GM04503 (cell line): ENCODE data around the gene USP22.

Experiments used
- DNase-seq: peaks from one replicate; pipeline ENCODE4 v3.0.0-alpha.2; 2012; ENCODE audit warnings: low read depth

Gene USP22

GRCh38 chr17:20999841-21000532 lies 42.8 kb downstream of the USP22 start:
- no peak for DNase-seq

- no peak for DNase-seq
These were observed 43.7 kb downstream of the USP22 start for GRCh38 chr17:20999044-20999573.

- no peak for DNase-seq
These were observed 44.2 kb downstream of the USP22 start for GRCh38 chr17:20998571-20999043.

DNA sequence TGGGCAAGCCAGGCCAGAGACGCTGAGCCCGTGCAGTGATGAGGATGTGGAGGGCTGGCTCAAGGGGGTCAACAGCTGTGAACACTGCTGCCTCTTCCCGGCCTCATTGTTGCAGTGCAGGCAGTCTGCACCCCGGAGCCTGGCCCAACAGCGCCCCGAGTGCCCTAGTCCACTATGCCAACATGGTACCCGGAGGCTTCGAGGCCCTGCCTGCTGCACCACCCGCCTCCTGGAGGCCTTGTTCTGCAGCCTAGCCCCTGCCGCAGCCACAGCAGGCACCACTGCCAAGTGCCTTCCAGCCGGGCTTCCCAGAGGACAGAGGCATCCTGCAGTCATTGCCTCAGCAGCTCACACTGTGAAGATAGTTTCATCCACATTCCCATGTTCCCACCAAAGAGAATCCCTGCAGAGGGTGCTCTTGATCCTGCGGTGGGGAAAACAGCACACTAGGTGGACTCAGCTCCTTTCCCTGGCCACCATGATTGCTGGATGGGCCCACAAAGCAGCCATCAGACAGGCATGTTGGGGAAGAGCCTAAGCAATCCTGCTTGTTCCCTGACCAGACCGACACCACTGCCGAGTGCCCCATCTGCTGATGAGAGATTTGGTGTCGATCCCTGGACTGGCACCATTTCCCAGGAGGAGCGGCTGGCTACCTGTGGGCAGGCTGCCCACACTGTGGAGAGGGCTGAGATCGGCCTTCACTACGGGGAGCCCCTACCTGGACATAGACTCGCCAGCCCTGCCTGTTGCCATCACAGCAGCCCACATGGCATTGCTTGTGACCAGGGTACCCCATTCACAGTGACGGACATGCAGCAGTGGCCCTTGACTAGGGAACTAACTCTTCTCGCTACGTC lies 44.9 kb downstream of the USP22 start:
- DNase-seq, result no peak

GRCh38 chr17:20996724-20997615 lies 45.8 kb downstream of the USP22 start:
- DNase-seq, result no peak

- no peak for DNase-seq
These were observed 46.7 kb downstream of the USP22 start for GRCh38 chr17:20995873-20996723.

- DNase-seq, result no peak
These were observed 47.5 kb downstream of the USP22 start for GRCh38 chr17:20995164-20995872.

DNA sequence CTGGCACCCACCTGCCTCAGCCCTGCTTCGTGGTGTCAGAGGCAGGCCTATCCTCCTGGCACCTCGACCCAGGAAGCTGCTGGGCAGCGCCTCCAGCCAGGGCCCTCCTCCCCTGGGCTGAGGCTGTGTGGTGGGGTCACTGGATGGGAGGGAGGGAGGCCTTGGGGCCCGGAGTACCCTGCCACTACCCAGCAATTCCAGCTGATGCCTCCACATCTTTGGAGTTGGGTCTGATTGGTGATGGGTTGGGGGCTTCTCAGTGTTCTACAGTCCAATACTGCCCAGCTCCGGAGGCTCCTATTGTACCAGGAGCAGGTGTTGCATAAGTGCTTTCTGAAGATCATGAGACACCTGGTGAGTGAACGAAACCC lies 48.0 kb downstream of the USP22 start:
- no peak for DNase-seq

DNA sequence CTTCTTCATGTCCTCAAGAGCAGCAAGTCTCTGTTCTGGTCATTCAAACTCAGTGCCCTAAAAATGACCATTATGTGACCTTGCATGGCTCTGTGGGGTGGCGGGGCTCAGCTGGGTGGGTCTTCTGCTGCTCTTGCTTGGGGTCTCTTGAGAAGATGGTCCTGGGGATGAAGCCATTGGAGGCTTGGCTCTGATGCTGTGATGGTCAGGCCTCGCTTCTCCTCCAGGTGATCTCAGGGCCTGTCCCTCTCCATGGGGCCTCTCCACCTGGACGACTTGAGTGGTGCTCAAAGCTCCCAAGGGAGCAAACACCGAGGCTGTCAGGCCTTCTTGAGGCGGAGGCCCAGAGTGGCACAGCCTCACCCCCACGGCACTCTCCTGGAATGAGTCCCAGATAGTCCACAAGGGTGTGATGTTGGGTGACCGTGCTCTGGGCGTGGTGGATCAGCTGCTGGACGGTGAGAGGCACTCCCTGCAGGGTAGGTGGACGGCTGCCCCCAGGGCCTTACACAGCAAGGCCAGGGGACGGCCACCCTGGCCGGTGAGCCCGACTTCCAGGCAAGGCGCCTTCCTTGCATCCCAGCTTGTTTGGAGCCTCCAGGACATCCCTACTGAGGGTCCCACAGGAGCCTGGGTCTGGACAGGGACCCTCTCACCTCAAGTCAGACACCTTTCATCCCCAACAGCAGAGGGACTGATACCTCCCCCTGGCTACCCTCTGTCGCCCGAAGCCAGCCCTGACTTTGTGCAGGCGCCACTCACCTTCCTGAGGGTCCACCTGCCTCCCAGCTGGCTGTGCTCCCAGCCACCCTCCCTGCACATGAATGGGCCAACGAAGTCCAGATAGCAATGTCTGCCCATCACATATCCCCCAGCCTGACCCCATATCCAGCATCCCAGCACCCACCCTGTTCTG lies 48.7 kb downstream of the USP22 start:
- DNase-seq, result no peak

DNA sequence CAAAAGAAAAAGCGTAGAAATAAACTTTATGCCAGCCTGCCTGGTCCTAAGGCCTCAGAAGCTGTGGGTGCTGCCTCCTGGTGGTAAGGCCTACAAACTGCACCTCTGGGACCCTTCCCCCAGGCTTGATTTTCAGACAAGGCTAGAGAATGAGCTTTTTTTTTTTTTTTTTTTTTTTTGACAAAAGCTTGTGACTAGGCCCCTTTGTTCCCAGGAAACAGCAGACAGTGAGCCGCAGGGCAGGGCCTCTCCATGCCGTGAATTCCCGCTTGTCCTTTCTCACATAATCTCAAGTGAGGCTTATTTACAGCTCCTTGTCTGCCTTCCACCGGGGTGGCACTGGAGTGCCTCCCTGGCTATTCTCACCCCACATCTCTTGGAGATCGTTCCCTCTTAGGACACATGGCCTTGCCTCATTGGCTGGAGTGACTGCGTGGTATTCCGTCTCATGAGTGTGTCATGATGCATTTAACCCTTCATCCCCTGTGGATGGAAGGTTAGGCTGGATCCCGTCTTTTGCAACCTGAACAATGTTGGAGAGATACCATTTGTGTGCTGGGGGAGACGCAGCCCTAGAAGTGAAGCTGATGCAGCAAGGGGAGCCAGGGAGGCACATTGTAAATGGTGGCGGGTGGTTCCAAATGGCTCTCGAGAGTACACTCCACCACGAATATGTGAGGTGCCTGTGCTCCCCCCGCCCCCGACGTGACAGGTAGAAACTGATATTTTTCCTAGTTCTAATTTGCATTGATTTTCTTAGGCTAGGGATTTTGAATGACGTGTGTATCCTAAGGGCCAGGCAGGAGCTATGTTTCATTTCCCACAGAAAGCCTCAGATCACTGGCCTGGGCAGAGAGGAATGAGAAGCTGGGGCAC lies 49.6 kb downstream of the USP22 start:
- DNase-seq, result no peak

GRCh38 chr17:20992416-20992815 lies 50.4 kb downstream of the USP22 start:
- no peak for DNase-seq

DNA sequence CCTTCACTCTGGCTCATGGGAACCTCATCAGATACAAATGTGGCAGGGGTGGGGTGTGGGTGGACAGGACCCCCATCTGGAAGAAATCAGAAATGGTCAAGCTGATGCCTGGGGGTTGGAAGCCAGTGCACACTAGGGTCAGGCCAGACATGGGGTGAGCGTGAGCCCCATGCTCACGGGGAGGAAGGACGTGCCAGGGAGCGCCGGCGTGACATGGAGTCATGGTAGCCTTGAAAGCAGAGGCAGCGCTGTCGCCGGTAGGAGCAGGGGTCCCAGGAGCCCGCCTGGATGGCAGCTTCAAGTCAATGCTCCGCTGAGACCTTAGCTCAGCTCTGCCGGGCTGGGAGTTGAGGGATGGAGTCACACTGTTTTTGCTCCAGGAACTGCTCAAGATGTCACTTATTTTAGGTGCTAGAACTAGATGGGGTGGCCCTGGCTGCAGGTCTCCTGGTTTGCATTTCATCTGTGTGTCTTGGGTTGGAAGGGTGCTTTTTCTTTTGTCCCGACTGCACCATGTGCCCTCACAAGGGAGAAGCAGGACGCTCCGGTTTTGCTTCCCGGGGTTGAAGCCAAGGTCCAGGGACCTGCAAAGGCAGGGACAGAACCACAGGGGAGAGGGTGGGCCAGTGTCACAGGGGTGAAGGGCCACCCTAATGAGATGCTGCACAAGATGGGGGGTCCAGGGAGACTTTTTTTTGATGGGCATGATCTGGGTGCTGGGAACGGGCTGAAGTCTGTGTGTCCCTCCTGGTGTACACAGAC lies 51.4 kb downstream of the USP22 start:
- no peak for DNase-seq

GRCh38 chr17:20989991-20990855 lies 52.6 kb downstream of the USP22 start:
- DNase-seq, result no peak

DNA sequence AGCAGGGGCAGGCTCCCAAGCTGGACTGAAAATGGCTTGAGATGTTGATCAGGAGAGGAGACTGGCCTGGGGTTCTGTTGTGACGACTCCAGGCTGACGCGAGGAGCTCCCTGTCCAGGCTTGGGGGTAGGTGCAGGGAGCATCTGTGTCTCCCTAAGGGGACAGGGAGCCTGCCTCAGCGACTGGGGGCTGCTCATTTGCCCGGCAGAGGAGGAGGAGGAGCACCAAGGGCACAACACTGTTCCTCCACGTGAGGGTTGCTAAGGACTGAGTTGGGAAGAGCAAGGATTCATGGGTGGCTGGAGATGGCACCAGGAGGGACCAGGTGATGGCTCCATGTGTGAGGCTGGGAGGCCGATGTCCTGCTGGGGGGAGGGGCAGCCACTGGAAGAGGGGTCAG lies 53.3 kb downstream of the USP22 start:
- DNase-seq, result no peak

DNA sequence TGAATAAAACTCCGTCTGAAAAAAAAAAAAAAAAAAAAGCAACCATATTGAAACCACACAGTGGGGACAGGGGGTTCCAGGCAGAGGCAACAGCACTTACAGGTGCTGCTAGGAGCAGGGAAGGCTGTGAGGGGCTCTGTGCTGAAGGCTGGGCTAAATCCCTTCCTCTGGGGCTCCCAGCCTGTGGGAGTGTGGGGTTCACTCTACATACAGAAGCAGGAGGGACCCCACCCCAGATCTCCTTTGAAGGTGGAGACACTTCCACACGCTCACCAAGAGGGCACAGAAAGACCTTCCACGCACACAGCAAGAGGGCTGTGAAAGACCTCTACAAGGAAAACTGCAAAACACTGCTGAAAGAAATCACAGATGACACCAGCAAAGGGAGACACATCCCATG lies 53.9 kb downstream of the USP22 start:
- DNase-seq, result no peak

DNA sequence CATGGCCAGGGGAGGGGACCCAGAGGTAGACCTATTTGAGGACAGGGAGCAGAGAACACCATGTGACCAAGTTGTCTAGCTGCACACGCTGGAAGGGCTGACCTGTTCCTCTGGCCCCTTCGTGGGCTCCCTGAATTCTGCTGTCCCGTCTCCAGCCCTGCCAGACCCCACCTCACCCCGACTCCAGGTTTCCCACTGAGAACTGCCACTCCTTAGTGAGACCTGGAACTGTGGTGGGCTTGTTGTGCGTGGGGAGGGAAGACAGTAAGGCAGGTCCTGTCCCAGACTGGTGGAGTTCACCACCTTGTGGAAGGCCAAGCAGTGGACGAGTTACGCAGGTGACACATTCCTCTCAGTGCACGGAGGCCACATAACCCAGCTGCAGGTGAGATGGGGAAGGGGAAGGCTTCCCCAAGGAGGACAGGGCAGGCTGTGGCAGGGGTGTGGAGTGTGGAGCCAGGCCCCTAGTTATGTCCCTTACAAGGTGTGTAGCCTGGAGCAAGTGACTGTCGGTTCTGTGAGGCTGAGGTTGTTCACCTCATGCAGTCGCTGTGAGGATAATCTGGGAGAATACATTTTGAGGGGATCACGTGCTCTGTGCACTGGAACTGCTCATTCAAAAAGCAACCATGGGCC lies 54.7 kb downstream of the USP22 start:
- DNase-seq, result no peak
